Brain microvascular endothelial cell (primary cell): ENCODE results near the gene C7orf33.

ENCODE experiments used
- DNase-seq: peaks from one replicate; pipeline ENCODE4 v3.0.0-alpha.2; 2020
- H3K27ac ChIP-seq: fragments of 250-450 bp; sonication (Bioruptor Pico); 2 replicates; pipeline ENCODE4 v1.5.1; 2020; ENCODE audit warnings: mild to moderate bottlenecking, moderate library complexity
- H3K27me3 ChIP-seq: fragments of 250-450 bp; sonication (Bioruptor Pico); replicated peaks from 2 replicates; pipeline ENCODE4 v1.5.1; 2020; ENCODE audit warnings: mild to moderate bottlenecking
- H3K36me3 ChIP-seq: fragments of 250-450 bp; sonication (Bioruptor Pico); replicated peaks from 2 replicates; pipeline ENCODE4 v1.5.1; 2020; ENCODE audit warnings: mild to moderate bottlenecking
- H3K4me3 ChIP-seq: 2 replicates; pipeline ENCODE4 v1.5.1; 2011; ENCODE audit warnings: low read depth, mild to moderate bottlenecking, control low read depth, low read length, moderate library complexity
- CTCF ChIP-seq: IDR thresholded peaks from 2 replicates; pipeline ENCODE4 v1.5.1; 2011; ENCODE audit warnings: low read depth, mild to moderate bottlenecking, moderate library complexity, low read length, control low read depth, inconsistent platforms; ENCODE audit errors: missing control alignments
- in situ Hi-C: cut with HindIII; loops from 2 replicates; pipeline ENCODE4 v1.10.0; 2017; ENCODE audit warnings: low sequenced_read_pairs, low pct_ligation_motif_present

Gene C7orf33

GRCh38 chr7:148652773-148653172 lies 62.2 kb downstream of the C7orf33 start:
- no peaks in the 10 kb centered on the region for H3K36me3 ChIP-seq
- in situ Hi-C loops = no loop called here
- H3K27me3 ChIP-seq = no peaks in the 10 kb centered on the region
- H3K27ac ChIP-seq = no peak overlapping the region
- no peak for TF ChIP-seq CTCF
- no peak for DNase-seq
- H3K4me3 ChIP-seq = no peak overlapping the region

- Histone ChIP-seq H3K27ac (no peak overlapping the region), H3K36me3 (no peaks in the 10 kb centered on the region), H3K4me3 (no peak overlapping the region), H3K27me3 (no peaks in the 10 kb centered on the region)
- DNase-seq = no peak
- TF ChIP-seq CTCF = no peak
- in situ Hi-C loops = no loop called here
These were observed 67.4 kb downstream of the C7orf33 start for GRCh38 chr7:148657929-148658328.

- no peak overlapping the region for H3K4me3 ChIP-seq
- H3K27ac ChIP-seq = no peak overlapping the region
- no peak for DNase-seq
- H3K27me3 ChIP-seq = no peaks in the 10 kb centered on the region
- in situ Hi-C loops = no loop called here
- no peaks in the 10 kb centered on the region for H3K36me3 ChIP-seq
- TF ChIP-seq CTCF = no peak
These were observed 70.9 kb downstream of the C7orf33 start for GRCh38 chr7:148661471-148661870.

GRCh38 chr7:148662646-148663045 lies 72.1 kb downstream of the C7orf33 start:
- peak; percentile 7 for DNase-seq
- TF ChIP-seq CTCF = no peak
- H3K27ac ChIP-seq = no peak overlapping the region
- H3K36me3 ChIP-seq = no peaks in the 10 kb centered on the region
- in situ Hi-C loops = no loop called here
- no peaks in the 10 kb centered on the region for H3K27me3 ChIP-seq
- no peak overlapping the region for H3K4me3 ChIP-seq

- in situ Hi-C loops = no loop called here
- peak overlapping the region; percentile 62 for H3K27ac ChIP-seq
- no peak overlapping the region for H3K4me3 ChIP-seq
- H3K36me3 ChIP-seq = no peaks in the 10 kb centered on the region
- no peak for TF ChIP-seq CTCF
- no peaks in the 10 kb centered on the region for H3K27me3 ChIP-seq
- peak; percentile 88 for DNase-seq
These were observed 73.8 kb downstream of the C7orf33 start for GRCh38 chr7:148664324-148664723.

GRCh38 chr7:148665221-148665620 lies 74.7 kb downstream of the C7orf33 start:
- Histone ChIP-seq H3K36me3 (no peaks in the 10 kb centered on the region), H3K27me3 (no peaks in the 10 kb centered on the region), H3K27ac (no peak overlapping the region), H3K4me3 (no peak overlapping the region)
- DNase-seq = peak; percentile 47
- in situ Hi-C loops = no loop called here
- no peak for TF ChIP-seq CTCF
